Measurements from ENCODE around the gene NLRP5.
"Not testable (repeated sequence)": the region's sequence is repeated elsewhere in the genome, so short reads cannot be mapped to it uniquely, and the experiment has no call there.

- TF ChIP-seq, protein P1, sequence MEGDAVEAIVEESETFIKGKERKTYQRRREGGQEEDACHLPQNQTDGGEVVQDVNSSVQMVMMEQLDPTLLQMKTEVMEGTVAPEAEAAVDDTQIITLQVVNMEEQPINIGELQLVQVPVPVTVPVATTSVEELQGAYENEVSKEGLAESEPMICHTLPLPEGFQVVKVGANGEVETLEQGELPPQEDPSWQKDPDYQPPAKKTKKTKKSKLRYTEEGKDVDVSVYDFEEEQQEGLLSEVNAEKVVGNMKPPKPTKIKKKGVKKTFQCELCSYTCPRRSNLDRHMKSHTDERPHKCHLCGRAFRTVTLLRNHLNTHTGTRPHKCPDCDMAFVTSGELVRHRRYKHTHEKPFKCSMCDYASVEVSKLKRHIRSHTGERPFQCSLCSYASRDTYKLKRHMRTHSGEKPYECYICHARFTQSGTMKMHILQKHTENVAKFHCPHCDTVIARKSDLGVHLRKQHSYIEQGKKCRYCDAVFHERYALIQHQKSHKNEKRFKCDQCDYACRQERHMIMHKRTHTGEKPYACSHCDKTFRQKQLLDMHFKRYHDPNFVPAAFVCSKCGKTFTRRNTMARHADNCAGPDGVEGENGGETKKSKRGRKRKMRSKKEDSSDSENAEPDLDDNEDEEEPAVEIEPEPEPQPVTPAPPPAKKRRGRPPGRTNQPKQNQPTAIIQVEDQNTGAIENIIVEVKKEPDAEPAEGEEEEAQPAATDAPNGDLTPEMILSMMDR (IDR thresholded peaks at IDR 0.05), result not testable (repeated sequence)
- not testable (repeated sequence) for TF ChIP-seq POLR2A (IDR thresholded peaks at IDR 0.05)
Measured at GRCh38 chr19:56019325-56019724, 32.8 kb downstream of the NLRP5 start.
